ENCODE results near the gene DNAI7.

DNA sequence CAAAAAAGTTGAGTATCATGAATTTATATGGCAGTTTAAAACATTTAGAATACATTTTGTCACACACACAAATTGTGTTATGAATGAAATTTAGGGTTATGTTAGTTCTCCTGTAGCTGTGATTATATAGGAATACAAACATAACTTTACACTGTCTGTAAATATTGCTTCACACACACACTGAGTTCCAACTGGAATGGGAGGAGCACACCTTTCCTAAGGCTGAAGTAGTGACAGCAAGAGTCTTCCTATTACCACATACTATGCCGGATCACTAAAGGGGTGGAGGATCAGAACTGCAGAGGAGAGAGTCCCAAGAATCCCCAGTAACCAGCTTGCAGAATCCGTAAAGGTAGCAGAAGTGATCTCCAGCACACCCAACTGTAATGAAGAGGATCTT is 63.7 kb downstream of the DNAI7 start:
- TF ChIP-seq ZNF251 (CRISPR knock-in tag; IDR thresholded peaks at IDR 0.05) (no peak), SRF (IDR thresholded peaks at IDR 0.05; ENCODE audit: low read depth, low read length) (no peak), MTA1 (CRISPR knock-in tag; IDR thresholded peaks at IDR 0.05; ENCODE audit: borderline replicate concordance) (no peak), CTCF (CRISPR knock-in tag; IDR thresholded peaks at IDR 0.05) (no peak), ARID2 (CRISPR knock-in tag; IDR thresholded peaks at IDR 0.05; ENCODE audit: borderline replicate concordance) (no peak), POLR2A (IDR thresholded peaks at IDR 0.05; ENCODE audit: insufficient read depth in 1 of 2, low read depth in 2 of 2, low read length in 2 of 2) (no peak), ATF7 (IDR thresholded peaks at IDR 0.05) (no peak), ATF7 (CRISPR knock-in tag; IDR thresholded peaks at IDR 0.05) (no peak), JUND (CRISPR knock-in tag; IDR thresholded peaks at IDR 0.05) (no peak), ZNF660 (CRISPR knock-in tag; IDR thresholded peaks at IDR 0.05; ENCODE audit: borderline replicate concordance, low read depth) (no peak)
